Fibroblast of peridontal ligament (primary cell): ENCODE results near the gene RHCE.
A peak's percentile ranks its signal among the peaks of the same experiment; 100 is the strongest.
"Not testable (repeated sequence)": the region's sequence is repeated elsewhere in the genome, so short reads cannot be mapped to it uniquely, and the experiment has no call there.

Experiments
- DNase-seq: peaks from one replicate; pipeline ENCODE4 v3.0.0-alpha.2; 2010; ENCODE audit errors: extremely low read depth

Gene RHCE

DNA sequence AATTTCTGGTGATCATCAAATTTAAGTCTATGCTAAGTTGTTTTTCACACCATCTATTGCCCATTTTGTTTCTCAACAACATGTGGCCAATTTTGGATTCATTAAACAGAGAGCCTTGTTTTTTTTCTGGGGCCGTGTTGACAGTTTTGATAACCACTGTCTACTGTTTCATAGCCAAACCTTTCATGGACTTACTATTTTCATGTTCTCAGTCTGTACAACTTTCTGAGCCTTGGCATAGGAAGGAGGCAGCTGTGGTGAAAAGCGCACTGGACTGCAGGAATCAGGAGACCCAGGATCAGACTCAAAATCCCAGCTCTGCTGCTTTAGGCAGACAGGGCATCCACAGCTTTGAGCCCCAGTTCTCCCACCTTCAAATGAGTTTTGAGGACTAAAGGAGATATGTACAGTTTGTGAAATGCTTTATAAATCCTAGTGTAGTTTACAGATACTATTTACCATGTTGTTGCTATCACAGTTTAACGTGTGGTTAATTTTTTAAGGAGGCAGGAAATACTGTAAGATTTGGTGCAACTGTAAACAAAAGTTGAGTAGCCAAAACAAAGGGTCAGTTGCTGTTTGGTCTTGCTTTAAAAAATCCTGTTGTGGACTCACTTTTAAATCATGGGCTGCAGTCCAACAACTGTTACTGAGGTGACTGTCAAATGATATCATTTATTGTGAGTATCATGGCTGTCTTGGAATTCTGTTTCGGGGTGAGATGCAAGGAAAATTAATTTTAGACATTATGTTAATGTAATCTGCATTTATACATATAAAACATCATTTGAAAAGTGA is 13.0 kb upstream of the RHCE start:
- DNase-seq, result peak; percentile 25

DNA sequence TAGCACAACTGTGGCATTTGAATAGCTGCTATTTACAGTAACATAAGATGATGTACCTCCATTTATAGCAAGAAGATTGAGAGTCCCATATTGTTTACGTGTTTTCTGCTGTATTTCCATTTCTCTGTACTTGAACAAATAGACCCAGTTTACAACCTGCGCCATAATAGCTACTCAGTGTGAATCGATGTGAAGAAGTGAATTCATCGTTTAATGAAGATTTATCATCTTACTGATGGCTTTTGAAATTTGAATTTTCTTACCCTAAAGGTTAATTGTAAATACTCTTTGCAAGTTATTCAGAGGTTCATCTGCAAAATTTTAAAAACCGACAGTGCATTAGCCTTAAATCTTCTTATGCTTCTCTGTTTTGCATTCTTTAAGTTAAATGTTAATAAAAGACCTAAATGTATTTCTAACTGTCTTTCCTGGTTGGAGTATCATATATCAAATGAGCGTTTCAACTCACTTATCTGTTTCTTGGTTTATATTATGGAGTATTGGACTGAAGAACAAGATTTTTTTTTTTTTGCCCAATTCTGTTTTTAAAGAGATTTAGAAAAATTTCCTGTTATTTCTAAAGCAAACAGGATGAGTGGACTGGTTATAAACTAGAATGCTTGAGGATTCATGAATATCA is 12.2 kb upstream of the RHCE start:
- DNase-seq, result no peak

DNA sequence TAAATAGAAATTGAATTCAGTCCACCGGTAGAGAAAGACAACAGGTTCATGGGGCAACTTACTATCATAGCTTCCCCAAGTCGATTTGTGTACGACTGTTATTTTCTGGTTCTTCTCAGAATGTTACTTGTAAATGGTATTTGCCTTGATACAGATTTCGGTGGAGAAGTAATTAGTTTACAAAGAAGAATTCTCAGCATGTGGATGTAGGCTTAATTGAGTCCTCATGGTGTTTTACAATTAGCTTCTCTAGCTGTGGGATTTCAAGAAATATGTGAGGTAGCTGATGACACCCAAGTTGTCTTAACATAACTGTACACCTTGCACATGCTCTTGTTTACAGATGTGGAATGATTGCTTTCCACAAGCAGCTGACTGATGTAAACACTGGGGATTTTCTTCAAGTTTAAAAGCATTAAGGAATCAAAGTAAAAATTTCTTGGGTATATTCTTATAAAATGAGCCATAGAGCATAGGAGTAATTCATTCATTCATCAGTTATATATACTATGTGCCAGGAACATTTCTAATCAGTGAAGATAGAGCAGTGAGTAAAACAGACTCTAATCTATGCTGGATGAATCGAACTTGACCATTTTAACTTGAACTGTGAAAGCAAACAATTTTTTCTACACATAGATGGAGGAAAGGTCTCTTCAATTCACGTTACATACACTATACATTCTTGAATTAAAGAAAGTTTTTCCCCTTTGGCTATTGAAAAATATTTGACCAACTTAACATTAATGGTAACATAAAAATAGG is 11.5 kb upstream of the RHCE start:
- peak; percentile 13 for DNase-seq

DNA sequence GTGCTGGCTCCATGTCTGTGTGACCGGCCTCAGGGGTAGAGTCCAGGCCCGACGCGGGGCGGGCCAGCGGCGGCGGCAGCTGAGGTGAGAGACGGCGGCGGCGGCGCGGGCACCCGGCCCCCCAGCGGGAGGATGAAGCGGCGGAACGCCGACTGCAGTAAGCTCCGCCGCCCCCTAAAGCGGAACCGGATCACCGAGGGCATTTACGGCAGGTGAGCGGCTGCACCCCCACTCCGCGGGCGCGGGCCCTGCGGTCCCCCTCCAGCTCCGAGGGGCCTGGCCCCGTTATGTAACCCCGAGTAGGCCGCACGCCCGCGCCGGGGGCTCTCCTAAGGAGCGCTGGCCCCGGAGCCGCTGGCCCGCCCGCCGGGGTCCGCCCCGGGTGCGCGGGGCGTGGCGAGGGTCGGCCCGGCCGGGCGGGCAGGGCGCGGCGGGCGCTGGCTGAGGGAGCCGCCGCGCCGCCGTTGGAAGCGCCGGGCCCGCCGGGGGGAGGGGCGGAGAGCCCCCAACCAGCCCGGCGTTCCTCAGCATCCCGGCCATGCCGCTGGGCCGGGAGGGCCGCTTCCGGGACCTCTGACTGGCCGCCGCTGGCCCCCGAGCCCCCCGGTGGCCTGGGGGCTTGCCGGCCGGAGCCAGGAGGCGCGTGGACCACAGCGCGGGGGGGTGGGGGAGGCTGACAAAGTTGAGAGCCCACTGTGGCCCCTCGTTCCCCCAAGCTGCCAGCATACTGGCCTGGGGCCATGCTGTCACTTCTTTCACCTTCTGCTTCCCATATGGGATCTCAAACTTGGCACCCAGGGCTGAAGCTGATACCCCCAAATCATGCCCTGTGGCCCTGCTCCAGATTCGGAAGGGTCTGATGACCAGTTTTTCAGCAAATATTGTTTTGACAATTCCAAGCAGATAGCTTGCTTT is 10.6 kb upstream of the RHCE start:
- no peak for DNase-seq

DNA sequence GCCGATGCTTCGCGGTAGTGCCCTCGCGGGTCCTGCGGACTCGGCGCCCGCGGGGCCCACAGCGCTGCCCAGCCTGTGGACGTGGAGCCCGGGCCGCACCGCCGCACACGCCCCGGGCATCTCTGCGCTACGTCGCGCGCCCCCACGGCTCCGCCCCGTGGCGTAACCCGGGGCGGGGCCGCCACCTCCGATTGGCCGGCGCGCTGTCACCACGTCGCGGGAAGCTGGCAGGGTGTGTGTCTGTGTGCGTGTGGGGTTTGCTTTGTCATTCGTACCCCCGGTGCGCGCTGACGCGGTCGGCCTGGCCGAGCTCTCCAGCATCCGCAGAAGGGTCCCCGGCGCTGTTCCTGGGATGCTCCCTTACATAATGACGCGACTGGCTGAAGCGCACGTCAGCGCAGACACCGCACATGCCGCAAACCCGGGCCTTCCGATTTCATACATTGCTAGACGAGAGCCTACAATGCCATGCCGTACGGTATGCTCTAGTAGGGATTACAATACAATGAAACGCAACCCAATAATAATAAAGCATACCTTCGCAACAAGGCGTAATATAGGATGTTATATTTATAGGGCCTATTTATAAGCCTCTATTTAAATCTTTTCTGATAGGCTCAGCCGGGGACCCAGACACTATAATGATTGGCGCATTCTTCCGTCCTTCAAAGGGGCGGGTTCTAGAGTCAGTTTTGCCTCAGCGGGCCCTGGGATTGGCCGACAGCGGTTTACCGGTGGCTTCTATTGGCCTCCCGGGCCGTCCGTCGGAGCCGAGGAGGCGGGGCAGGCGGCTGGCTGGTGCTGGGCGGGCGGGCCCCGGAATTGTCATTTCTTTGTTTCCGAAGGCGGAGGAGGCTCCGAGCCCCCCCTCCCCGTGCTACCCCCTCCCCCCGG is 9.7 kb upstream of the RHCE start, which contains the start of gene MACO1:
Gene MACO1 (plus strand): TSS at position 825 of the 894 bp plus-strand sequence. CDS start 202 bp downstream, outside the sequence.
- peak; percentile 97 for DNase-seq

DNA sequence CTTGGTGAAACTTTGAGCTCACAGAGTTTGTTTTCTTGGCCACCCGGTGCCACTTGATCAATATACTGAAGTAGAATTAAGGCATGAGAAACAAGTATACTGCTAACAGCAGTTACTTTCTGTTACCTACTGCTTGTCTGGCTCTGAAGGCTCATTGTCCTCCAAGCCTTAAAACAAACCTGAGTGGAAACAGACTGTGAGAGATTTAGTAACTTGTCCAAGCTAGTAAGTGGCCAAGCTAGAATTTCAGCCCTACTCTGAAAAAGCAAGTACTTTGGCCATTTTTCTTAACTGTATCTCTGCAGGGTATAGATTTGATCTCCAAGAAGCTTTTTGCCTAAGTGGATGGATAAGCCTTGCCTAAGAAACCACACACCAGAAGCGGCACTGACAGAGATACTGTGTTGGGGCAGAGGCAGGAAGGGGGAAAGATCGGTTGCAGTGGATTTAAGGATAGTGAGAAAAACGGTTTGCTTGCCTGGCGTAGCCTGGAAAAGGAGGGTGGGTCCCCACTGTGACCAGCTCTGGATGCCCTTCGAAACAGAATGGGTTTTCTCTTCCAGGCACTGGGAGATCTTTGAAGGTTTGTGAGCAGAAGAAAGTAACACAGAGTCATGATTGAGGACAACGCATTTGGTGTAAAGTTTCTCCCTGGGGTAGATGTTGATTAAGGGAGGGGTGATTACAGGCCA is 8.0 kb upstream of the RHCE start:
- no peak for DNase-seq

DNA sequence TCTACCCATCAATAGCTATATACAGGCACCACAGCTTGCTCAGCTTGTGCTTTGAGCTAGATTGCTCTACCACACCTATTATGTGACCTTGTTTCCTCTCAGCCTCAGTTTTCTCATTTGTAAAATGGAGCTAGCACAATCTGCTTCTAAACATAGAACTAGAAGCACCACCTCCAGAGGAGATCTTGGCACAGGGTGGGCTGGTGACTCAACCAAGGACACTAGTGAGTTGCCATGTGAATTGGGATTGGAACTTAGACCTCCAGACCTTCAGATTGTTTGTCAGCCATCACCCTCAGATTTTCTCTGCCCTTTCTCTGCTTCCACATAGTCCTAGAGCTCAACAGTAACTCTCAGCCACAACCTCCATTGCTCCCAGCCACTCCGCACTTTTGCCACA is 7.1 kb upstream of the RHCE start:
- no peak for DNase-seq

DNA sequence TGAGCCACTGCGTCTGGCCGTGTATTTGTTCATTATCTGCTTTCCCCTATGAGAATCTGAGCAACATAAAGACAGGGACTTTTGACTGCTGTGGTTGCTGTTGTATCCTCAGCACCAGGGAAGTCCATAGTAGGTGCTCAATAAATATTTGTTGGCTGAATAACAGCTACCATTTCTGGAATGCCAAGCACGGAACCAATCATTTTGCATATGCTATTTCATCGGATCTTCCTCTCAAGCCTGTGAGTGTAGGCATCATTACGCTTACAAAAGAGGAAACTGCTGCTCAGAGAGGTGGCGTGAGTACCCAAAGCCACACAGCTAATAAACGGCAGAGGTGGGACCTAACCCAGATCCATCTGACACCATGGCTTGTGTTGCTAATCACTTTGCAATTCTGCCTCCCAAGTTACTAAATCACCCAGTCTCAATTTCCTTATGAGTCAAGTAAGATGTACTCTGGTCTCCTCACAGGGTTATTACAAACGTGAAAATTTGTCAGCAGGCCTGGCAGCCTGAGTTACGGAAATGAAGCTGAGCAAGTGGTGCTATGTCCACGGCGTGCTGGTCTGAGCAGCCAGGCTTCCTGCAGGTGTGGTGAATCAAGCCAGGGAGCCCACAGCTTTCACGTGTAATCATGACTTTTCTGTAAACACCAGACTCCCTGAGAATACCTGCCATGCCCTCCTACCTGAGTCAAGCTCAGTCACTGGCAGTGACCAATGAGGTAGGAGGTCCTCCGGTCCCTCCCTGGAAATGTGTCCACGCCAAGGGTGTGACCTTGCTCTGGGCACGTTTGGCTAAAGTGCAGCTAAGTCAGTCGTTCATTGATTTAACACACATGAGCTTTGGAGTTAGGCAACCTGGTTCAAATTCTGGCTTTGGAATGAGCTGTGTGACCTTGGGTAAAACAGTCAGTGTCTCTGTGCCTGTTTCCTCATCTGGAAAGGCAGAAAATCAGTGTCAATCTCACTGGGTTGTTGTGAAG is 4.8 kb upstream of the RHCE start:
- no peak for DNase-seq

DNA sequence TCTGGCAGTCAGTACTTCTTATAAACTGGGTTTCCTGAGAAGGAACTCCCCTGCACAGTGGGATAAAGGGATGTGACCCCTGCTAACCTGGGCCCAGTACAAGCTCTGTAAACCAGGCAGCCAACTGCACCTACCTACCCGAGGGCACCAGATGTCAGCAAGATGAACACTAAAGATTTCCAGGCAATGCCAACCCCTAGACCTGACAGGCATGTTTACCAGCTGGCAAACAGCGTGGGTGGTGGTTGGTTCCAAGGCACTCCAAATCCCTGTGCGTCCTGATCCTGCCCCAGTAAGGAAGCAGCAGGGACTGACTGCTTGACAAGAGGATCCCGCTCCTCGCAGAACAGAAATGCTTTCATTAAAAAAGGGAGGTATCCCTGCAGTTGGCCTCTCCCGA is 2.6 kb upstream of the RHCE start:
- not testable (repeated sequence) for DNase-seq

DNA sequence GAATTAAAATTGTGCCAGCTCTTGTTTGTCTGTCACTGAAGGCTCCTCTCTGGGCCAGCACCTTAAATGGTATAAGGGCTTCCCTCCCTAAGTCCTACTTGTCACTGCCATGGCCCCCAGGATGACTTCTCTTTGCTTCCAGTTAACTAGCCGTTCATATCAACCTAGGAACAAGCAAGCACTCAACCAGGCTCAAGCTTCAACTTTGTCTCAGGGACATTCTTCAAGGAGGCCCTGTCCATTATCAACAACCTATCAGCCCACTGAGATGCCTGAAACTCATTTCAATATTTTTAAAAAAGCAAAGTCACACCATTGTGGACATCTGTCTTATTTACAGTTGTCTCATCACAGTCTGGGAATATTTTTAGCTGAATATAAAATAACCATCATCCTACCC is 1.3 kb downstream of the RHCE start:
- DNase-seq, result not testable (repeated sequence)

DNA sequence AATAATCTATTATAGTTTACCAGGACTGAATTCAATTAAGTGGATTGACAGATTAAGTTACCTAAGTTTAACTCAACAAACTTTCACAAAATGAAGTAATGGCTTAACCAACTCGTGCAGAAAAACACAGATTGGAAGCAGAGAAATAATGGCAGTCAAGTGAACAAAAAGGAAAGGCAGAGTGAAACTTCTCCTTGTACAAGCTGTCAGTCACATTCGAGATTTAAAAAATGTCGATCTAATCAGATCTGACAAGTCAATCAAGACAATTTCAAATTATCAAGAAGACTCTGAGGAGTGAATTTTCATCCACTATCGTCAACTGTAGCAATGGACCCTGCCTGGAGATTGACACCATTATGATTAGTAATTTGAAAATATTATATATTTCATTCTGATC is 3.3 kb downstream of the RHCE start:
- not testable (repeated sequence) for DNase-seq

DNA sequence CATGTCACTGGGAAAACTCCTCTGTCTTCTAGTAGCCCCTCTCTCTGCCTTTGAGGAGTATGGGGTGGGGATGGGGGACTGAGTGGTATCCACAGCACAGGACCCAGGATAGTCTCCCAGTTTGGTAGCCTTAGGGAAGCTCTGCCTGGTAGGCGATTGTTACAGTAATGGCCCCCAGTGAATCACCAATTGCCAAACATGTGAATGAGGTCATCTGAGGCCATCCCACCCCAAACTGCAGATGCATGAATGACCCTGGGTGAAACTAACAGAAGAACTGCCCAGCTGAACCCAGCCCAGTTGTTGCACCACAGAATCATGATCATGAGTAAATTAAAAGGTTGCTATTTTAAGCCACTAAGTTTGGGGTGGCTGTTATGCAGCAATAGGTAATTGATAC is 6.0 kb downstream of the RHCE start:
- not testable (repeated sequence) for DNase-seq

DNA sequence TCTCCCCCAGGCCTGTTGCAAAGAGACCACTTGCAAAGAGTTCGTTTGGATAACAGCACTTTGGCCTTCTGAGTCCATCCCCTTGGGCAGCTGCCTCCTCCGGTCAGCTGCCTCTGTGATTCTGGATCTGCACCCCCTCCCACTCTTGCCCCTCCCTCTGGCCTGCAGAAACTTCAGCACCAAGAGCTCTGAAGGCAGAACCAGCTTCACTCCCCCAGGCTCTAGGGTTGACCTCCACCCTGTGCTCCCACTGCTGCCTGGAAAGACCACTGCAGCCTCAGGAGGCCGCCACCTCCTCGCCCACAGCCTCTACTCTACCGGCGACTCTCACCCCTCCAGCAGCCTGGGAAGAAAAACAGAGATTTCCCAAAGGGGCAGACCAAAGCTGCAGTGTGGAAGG is 6.5 kb downstream of the RHCE start:
- DNase-seq, result not testable (repeated sequence)

DNA sequence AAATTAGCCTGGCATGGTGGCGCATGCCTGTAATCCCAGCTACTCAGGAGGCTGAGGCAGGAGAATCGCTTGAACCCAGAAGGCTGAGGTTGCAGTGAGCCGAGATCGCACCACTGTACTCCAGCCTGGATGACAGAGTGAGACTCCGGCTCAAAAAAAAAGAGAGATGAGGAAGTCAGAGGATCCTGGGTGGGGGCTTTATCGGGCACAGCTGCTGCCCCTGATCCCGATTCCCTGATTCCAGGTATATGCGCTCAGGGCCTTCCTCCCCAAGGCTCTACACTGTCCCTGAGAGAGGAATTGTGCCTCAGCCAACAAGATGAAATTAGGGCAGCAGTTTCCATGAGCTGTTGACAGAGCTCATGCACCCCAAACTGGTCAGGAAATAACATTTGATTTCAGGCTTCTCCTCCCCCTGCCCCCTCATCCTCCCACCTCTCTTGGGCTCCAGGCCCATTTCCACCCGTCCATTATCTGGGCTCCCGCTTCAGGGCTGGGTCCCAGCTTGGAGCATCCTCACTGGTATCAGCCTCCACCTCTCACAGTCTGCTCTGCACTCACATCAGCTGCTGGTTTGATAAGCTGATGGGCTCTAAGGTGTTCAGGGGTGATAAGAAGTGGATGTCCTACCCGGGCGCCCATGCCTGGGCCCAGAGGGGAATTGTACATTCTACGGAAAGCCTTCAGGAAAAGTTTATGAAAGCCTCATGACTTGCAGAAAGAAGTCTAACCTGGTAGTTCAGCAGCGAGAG is 7.6 kb downstream of the RHCE start:
- not testable (repeated sequence) for DNase-seq

DNA sequence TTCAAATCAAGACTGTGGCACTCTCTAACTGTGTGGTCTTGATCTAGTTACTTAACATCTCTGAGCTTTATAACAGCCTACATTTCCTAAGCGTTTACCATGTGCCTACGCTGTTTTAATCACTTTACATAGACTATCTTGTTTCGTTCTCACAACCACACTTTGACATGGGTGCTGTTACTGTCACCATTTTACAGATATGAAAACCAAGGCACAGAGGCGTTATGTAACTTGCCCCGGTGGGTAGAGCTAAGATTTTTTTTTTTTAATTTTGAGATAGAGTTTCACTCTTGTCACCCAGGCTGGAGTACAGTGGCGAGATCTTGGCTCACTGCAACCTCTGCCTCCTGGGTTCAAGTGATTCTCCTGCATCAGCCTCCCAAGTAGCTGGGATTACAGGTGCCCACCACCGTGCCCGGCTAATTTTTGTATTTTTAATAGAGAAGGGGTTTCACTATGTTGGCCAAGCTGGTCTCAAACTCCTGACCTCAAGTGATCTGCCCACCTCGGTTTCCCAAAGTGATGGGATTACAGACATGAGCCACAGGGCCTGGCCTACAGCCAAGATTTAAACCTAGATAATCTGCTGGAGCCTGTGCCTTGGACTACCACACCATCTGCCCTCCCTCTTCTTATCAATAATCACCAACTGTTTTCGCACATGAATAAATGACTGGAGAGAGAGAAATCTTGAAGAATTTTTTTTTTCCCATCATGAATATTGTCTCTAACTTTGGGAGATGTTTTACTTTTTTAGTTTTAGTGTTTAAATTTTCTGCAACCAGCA is 10.8 kb downstream of the RHCE start:
- not testable (repeated sequence) for DNase-seq

DNA sequence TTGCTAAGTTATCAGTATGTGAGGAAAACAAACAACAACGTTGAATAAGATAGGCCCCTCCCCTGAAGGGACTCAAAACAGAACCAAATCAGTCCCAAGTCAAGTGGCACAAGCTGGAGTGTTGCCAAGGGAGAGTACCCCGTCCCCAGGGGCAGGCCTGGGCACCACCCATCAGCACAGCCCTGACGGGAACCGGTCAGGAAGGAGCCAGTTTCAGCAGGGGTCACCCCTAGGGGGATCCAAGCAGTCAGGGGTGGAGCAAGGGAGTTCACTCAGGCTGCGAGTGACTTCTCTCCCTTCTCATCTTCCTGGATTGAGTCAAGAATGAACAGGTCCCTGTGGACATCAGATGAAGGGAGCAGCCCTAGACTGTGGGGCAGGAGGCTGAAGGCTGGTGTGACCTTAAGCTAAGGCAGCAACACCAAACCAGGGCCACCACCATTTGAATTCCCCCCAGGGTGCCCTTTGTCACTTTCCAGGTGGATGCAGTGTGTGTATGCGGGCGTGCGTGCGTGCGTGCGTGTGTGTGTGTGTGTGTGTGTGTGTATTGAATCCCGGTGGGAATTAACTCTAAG is 14.8 kb downstream of the RHCE start:
- DNase-seq, result not testable (repeated sequence)
